SKM-1 (cell line): ENCODE data around the gene SCN4A.
"Not testable (repeated sequence)": the region's sequence is repeated elsewhere in the genome, so short reads cannot be mapped to it uniquely, and the experiment has no call there.

Experiments
- DNase-seq: peaks from one replicate; lab custom pipeline; 2025; ENCODE audit not compliant: unreplicated experiment; lab: John Stamatoyannopoulos, UW

Gene SCN4A

DNA sequence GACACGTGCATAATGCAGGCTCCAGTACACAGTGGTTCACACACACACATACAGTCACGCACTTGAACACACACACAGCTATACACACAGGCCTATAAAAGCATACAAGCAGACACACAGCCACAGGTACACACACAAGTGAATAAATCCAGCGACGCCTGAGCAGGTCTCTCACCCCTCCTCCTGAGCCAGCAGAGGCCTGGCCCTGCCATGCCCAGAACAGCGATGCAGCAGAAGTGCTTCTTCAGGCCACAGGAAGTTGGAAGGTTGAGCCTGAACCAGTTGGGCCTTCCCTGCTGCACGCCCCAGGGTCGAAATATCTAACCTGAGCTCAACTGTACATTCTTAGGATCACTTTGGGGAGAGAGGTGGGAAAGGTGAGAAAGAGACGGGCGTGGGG is 33.3 kb downstream of the SCN4A start:
- DNase-seq: no peak

- DNase-seq: no peak
Observed at GRCh38 chr17:63937920-63938319, 34.8 kb downstream of the SCN4A start.

GRCh38 chr17:63937319-63937718 is 35.4 kb downstream of the SCN4A start:
- no peak for DNase-seq

DNA sequence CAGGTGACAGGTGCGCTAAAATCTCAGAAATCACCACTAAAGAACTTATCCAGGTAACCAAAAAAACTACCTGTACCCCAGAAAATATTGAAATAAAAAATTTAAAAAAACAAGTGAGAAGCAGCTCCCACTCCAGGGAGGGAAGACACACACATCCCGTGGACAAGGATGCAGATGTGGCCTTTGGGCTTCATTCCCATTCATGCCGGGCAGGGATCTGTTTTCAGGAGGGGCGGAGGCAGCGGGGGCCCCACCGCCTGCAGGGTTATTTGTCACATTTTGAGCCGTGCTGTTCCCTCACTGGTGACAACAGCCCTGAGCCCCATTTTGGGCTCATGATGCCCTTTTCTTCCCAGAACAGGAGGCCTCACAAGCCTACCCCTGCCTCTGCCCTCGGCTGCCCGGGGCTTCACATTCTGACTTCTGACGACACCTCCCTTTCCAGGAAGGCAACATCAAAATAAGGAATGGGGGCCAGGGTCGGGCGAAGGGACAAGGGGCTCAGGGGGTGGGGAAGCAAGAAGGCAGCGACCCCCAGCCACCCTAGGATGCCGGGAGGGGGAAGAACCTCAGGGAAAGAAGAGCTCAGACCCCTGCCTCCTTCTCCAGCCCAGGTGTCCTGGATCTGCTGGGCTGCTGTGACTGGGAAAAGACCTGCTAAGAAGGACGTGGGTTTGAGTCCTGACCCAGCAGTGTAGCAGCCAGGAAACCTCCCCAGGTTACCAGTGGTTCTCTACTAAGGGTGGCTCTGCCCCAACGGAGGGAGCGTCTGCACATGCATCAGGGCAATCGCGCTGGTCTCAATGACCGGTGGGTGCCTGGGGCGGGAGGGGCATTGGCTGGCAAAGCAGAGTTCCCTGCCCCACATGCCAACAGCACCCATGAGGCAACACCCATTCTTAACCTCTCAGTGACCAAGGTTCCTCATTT is 38.3 kb downstream of the SCN4A start:
- no peak for DNase-seq

GRCh38 chr17:63933598-63933997 is 39.1 kb downstream of the SCN4A start:
- no peak for DNase-seq

- no peak for DNase-seq
Observed at GRCh38 chr17:63932721-63933120, 40.0 kb downstream of the SCN4A start.

DNA sequence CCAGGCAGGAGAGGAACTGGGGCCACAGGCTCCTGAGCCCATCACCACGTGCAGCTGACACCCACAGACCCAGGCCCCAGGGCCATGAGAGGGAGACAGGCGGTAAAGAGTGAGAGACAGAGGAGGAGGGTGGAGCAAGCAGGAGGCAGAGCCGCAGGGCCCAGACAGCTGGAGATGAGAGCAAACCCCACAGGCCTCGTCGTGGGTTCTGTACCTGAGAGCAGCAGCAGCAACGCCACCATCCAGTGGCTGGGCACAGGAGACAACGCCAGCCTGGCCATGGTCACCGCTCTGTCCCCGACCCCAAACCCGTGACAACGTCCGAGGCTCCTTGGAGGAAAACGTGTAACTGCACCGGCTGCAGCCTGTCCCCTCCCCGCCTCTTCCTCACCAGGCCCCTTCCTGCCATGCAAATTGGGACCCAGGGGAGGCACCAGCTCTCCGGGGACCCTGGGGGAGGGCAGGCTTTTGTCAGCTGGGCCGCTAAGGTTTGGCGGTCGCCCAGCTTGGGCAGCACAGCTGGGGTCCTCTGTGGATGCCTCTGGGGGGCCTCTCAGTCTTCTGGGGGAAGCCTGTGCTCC is 40.6 kb downstream of the SCN4A start, which contains the start of gene CD79B:
Gene CD79B, minus strand, starts transcription at position 351 of the 581 bp plus-strand sequence. Its CDS starts 70 bp downstream, at position 281.
- no peak for DNase-seq

DNA sequence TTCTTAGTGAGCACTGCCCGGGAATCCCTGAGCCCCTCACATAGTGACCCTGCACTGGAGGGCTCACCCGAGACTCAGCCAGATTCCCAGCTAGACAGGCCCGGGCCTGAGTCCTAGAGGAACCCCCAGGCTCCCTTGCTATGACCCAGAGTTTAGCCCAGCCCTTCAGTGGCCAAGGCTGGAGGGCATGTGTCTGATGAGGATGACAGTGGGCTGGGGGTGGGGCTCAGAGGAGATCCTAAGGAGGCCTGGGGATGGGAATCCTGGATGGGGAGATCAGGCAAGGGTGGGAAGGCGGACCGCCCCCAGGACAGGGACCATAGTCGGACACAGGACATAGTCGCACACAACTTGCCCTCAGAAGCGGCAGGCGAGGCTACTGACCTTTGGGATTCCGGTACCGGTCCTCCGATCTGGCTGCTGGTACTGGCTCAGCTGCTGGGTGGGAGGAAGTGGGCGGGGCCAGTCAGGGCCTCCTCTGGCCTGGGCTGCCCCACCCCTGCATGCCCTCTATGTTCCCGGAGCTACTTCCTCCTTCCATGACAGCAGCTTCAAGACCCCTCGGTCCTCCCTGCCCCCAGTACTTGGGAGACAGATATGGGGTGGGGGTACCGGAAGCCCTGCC is 41.7 kb downstream of the SCN4A start:
- DNase-seq: no peak

DNA sequence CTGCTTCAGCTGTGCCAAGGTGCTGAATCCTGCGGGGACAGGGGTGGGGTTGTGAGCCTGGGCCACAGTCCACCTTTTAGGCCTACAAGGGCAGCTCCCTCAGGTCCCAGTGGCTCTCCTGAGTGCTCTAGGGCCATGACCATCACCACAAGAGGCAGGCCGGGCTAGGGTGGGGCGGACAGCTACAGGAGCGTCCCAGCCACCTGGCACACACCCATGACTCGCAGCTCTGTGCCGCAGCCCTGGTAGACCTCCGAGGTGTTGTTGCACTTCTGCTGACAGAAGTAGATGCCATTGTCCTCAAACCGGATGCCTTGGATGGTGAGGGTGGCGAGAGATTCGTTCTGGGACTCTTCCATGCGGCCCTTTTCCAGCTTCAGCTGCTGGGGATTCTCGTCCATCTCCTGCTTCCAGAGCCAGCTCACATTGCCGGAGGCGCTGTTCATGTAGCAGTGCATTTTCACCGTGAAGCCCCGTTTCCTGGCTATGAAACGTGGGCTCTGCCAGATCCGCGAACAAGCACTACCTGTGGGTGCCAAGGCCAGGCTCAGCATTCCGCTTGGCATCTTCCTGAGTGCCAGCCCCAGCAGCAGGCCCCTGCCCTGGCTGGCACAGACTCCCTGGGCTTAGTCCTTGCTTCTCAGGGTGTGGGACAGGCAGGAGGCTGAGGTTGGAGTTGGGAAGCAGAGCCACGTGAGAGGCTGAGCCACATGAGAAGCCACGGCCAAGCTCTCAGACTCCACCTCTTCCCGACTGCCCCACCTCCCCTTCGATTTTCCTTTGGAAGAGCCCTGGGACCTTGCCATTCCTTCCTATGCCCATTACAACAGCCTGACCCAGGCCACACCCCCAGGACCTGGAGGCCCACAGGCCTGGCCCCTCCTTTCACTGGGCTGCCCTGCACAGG is 42.6 kb downstream of the SCN4A start:
- DNase-seq: no peak

DNA sequence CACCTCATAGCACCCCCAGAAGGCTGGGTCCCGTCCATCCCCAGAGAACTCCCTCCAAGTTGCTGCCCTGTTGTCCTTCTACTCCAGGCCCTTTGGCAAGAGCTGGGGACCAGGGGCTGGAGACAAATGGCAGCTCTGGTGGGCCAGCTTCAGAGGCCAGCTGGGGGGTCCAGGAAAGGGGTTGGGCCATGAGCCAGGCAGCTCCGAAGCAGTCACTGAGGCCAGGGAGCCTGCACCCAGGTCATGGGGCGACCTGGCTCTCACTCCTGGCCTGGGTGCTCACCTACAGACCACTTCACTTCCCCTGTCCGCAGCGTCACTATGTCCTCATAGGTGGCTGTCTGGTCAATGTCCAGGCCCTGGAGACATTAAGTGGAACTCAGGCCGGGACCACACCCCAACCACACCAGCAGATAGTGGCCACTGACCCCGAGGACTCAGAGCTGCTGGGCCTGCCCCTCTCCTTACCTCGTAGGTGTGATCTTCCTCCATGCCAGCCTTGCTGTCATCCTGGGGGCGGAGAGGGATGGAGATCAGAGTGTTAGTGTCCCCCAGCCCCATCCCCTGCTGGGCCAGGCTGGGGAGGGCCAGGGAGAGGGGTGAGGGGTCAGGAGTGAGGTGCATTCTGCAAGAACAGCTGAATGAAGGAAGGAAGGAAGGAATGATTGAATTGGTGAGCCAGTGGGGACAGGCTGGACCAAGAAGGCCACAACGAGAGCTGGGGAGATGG is 43.6 kb downstream of the SCN4A start:
- no peak for DNase-seq

- DNase-seq: no peak
Observed at GRCh38 chr17:63928172-63928666, 44.5 kb downstream of the SCN4A start.

DNA sequence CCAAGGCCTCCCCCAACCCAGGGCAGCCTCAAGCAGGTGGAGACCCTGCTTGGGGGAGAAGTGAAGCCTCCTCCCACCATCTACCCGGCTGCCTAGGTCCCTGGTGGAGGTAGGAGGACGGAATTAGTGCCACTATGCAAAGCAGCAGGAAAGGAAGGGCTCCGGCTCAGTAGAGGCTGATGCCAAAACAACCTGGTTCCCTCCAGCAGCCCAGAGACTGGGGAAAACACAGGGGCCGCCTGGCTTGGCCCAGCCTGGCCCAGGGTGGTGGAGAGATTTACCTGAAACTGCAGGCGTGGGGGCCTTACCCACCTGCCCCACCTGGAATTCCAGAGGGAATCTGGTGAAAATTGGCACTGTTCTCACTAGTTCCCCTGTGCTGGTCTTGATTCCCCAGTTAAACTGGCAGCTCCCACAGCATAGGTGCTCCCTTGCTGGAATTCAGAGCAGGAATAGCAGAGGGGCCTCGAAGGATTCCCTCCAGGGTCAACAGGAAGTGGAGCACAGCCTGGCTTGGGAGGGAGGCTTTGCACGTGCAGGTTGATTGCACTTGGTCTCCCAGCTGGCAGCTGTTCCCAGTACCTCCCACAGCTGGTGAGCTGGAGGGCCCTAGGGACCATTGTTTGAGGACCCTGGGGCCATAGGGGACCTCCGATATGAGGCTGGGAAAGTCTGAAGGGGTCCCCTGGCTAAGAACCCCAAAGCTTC is 45.1 kb downstream of the SCN4A start:
- DNase-seq: no peak

- DNase-seq: no peak
Observed at GRCh38 chr17:63926164-63926563, 46.6 kb downstream of the SCN4A start.

- no peak for DNase-seq
Observed at GRCh38 chr17:63925615-63926014, 47.1 kb downstream of the SCN4A start.

DNA sequence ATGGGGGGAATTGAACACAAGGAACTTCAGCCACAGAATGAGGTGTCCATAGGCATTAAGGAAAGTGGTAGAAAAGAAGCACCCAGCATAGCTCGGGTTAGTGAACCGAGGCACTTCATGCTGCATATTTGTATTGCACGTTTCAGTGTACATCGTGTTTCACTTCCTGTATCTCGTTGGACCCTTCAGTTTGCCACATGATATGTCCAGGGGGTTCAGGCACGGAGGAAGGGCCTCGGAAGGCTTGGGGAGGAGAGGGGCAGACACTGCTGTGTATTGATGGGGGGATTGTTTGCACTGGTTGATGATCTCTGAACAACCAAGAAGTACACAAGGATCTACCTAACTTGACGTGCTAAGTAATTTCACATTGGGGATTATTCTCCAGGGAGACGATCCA is 50.3 kb downstream of the SCN4A start:
- DNase-seq: not testable (repeated sequence)

- not testable (repeated sequence) for DNase-seq
Observed at GRCh38 chr17:63920779-63921178, 51.9 kb downstream of the SCN4A start.

GRCh38 chr17:63920050-63920449 is 52.7 kb downstream of the SCN4A start:
- DNase-seq: not testable (repeated sequence)

- peak; percentile 38 for DNase-seq
Observed at GRCh38 chr17:63919311-63919723, 53.4 kb downstream of the SCN4A start.

- not testable (repeated sequence) for DNase-seq
Observed at GRCh38 chr17:63918789-63919305, 53.9 kb downstream of the SCN4A start, which contains the start of gene GH1. GH1 (minus strand) TSS chr17:63918839; CDS start chr17:63918776, 63 bp downstream.
